Middle frontal gyrus (tissue), 1 donor: ENCODE measurements around the gene SLC35G6.
"Not testable (repeated sequence)": the region's sequence is repeated elsewhere in the genome, so short reads cannot be mapped to it uniquely, and the experiment has no call there.

Experiments used
- DNase-seq: peaks from one replicate; pipeline ENCODE4 v3.0.0-alpha.2; 2015; ENCODE audit warnings: low spot score; ENCODE audit errors: extremely low spot score

Gene SLC35G6

GRCh38 chr17:7460850-7461660, 20.2 kb upstream of the SLC35G6 start:
- no peak for DNase-seq

GRCh38 chr17:7462474-7463371, 18.5 kb upstream of the SLC35G6 start:
- no peak for DNase-seq

- DNase-seq: no peak
Measured at GRCh38 chr17:7463372-7463846, 17.8 kb upstream of the SLC35G6 start.

- DNase-seq: no peak
Measured at GRCh38 chr17:7464081-7464480, 17.2 kb upstream of the SLC35G6 start.

GRCh38 chr17:7465597-7466275, 15.5 kb upstream of the SLC35G6 start:
- DNase-seq: no peak

GRCh38 chr17:7466318-7466638, 15.0 kb upstream of the SLC35G6 start:
- no peak for DNase-seq

- no peak for DNase-seq
Measured at GRCh38 chr17:7466639-7467341, 14.5 kb upstream of the SLC35G6 start.

GRCh38 chr17:7467498-7467897, 13.7 kb upstream of the SLC35G6 start:
- DNase-seq: no peak

- DNase-seq: no peak
Measured at GRCh38 chr17:7468290-7468689, 13.0 kb upstream of the SLC35G6 start.

GRCh38 chr17:7468804-7469389, 12.3 kb upstream of the SLC35G6 start:
- DNase-seq: no peak

GRCh38 chr17:7469843-7470242, 11.4 kb upstream of the SLC35G6 start:
- DNase-seq: not testable (repeated sequence)

- DNase-seq: not testable (repeated sequence)
Measured at GRCh38 chr17:7470457-7470973, 10.7 kb upstream of the SLC35G6 start.

- DNase-seq: no peak
Measured at GRCh38 chr17:7471729-7472128, 9.5 kb upstream of the SLC35G6 start.

- DNase-seq: not testable (repeated sequence)
Measured at GRCh38 chr17:7474767-7475166, 6.5 kb upstream of the SLC35G6 start.

- no peak for DNase-seq
Measured at GRCh38 chr17:7475764-7476422, 5.4 kb upstream of the SLC35G6 start.

GRCh38 chr17:7476494-7476893, 4.8 kb upstream of the SLC35G6 start:
- DNase-seq: no peak

GRCh38 chr17:7476951-7477350, 4.3 kb upstream of the SLC35G6 start:
- DNase-seq: no peak

GRCh38 chr17:7477392-7478275, 3.6 kb upstream of the SLC35G6 start:
- no peak for DNase-seq
